CD14-positive monocyte (primary cell): Measurements from ENCODE around the gene PRR15. TPM values are rescaled to one million over a fixed set of nuclear protein-coding genes. Genes with fewer than 3 reads are reported as not detected.

Experiments used
- DNase-seq, 3 donors: peaks; one replicate each; pipeline ENCODE4 v3.0.0-alpha.2; 2011 to 2022
- H2AFZ ChIP-seq: 2 replicates; pipeline ENCODE4 v1.6.0; 2012; ENCODE audit warnings: mild to moderate bottlenecking, low read depth, low read length, inconsistent platforms; ENCODE audit not compliant: insufficient read depth, poor library complexity, severe bottlenecking
- H3K27ac ChIP-seq, 2 donors: 1 replicate in 1 of 2; 2 replicates in 1 of 2; pipeline ENCODE4 v1.5.1; 2012 to 2013; ENCODE audit warnings: low read length in 2 of 2, control low read depth in 1 of 2, inconsistent platforms in 1 of 2, low read depth in 1 of 2, mild to moderate bottlenecking in 1 of 2
- H3K27me3 ChIP-seq, 2 donors: one replicate each; pipeline versions ENCODE4 v1.6.0 to v1.6.1; 2011 to 2013; ENCODE audit warnings: low read length in 2 of 2; ENCODE audit not compliant: control insufficient read depth in 2 of 2, insufficient read depth in 2 of 2
- H3K36me3 ChIP-seq, 2 donors: replicated peaks in 1 of 2; 1 replicate in 1 of 2; 2 replicates in 1 of 2; pipeline versions ENCODE4 v1.5.1 to v1.6.1; 2012 to 2013; ENCODE audit warnings: low read length in 2 of 2, control low read depth in 1 of 2, inconsistent platforms in 1 of 2, mild to moderate bottlenecking in 1 of 2; ENCODE audit not compliant: insufficient read depth in 2 of 2, control insufficient read depth in 1 of 2
- H3K4me1 ChIP-seq, 2 donors: 1 replicate in 1 of 2; 2 replicates in 1 of 2; pipeline versions ENCODE4 v1.5.1 to v1.6.1; 2012 to 2013; ENCODE audit warnings: low read length in 2 of 2, control low read depth in 1 of 2, inconsistent platforms in 1 of 2, mild to moderate bottlenecking in 1 of 2, moderate library complexity in 1 of 2; ENCODE audit not compliant: insufficient read depth in 2 of 2, control insufficient read depth in 1 of 2
- H3K4me2 ChIP-seq: replicated peaks from 2 replicates; pipeline ENCODE3; 2012; ENCODE audit warnings: low read length, moderate library complexity, mild to moderate bottlenecking; ENCODE audit not compliant: poor library complexity, severe bottlenecking; ENCODE audit errors: extremely low read depth
- H3K4me3 ChIP-seq, 3 experiments: fragments of 200-600 bp in 1 of 3; sonication (generic) in 1 of 3; replicated peaks in 1 of 3; 1 replicate in 2 of 3; 2 replicates in 1 of 3; pipeline ENCODE4 v1.5.1; 2011 to 2013; ENCODE audit warnings: low read length in 3 of 3, mild to moderate bottlenecking in 3 of 3, control low read depth in 2 of 3, low read depth in 2 of 3, inconsistent platforms in 1 of 3, moderate library complexity in 1 of 3
- H3K79me2 ChIP-seq: 2 replicates; pipeline ENCODE4 v1.6.0; 2012; ENCODE audit warnings: mild to moderate bottlenecking, control low read depth, inconsistent platforms, low read length, moderate library complexity; ENCODE audit not compliant: insufficient read depth
- H3K9ac ChIP-seq: 2 replicates; pipeline ENCODE4 v1.6.0; 2017; ENCODE audit warnings: low read length, mild to moderate bottlenecking; ENCODE audit not compliant: insufficient read depth, poor library complexity, severe bottlenecking
- H3K9me3 ChIP-seq, 2 donors: replicated peaks in 1 of 2; 1 replicate in 1 of 2; 2 replicates in 1 of 2; pipeline versions ENCODE4 v1.5.1 to v1.6.1; 2012 to 2013; ENCODE audit warnings: low read length in 2 of 2, control low read depth in 1 of 2; ENCODE audit not compliant: control insufficient read depth in 1 of 2, insufficient read depth in 1 of 2
- H4K20me1 ChIP-seq: 2 replicates; pipeline ENCODE4 v1.6.0; 2012; ENCODE audit warnings: mild to moderate bottlenecking, low read length, control low read depth, moderate library complexity; ENCODE audit not compliant: insufficient read depth
- H3K27ac Mint-ChIP-seq, 7 donors: one replicate each; pipeline ENCODE4 v1.8.0; 2020; ENCODE audit warnings: mild to moderate bottlenecking in 7 of 7, mixed read lengths in 7 of 7, moderate library complexity in 6 of 7, inconsistent platforms in 2 of 7
- H3K27me3 Mint-ChIP-seq, 3 donors: one replicate each; pipeline ENCODE4 v1.8.0; 2021 to 2022; ENCODE audit warnings: low read depth in 3 of 3, mild to moderate bottlenecking in 3 of 3, mixed read lengths in 3 of 3, moderate library complexity in 3 of 3, inconsistent platforms in 1 of 3
- H3K36me3 Mint-ChIP-seq, 2 donors: one replicate each; pipeline ENCODE4 v1.8.0; 2020; ENCODE audit warnings: mixed read lengths in 2 of 2, inconsistent platforms in 1 of 2, mild to moderate bottlenecking in 1 of 2
- H3K4me1 Mint-ChIP-seq: one replicate; pipeline ENCODE4 v1.8.0; 2020; ENCODE audit warnings: mild to moderate bottlenecking, mixed read lengths
- H3K4me3 Mint-ChIP-seq, 2 donors: one replicate each; pipeline ENCODE4 v1.8.0; 2020; ENCODE audit warnings: mild to moderate bottlenecking in 2 of 2, mixed read lengths in 2 of 2, moderate library complexity in 1 of 2
- H3K9me3 Mint-ChIP-seq, 7 donors: one replicate each; pipeline ENCODE4 v1.8.0; 2020 to 2022; ENCODE audit warnings: mixed read lengths in 7 of 7, mild to moderate bottlenecking in 6 of 7, moderate library complexity in 6 of 7, inconsistent platforms in 2 of 7
- CTCF ChIP-seq: fragments of 200-600 bp; IDR thresholded peaks from one replicate; pipeline ENCODE4 v1.8.0; 2022; ENCODE audit warnings: antibody characterized with exemption, mild to moderate bottlenecking
- WGBS: methylation state at CpG from one replicate; pipeline ENCODE4 v1.1.5; 2013; ENCODE audit warnings: missing lambda C conversion rate; ENCODE audit not compliant: insufficient coverage; 5-methylcytosine and 5-hydroxymethylcytosine counted together
- intact Hi-C, 2 donors: fragments of 100-400 bp; cut with micrococcal nuclease; formaldehyde crosslinking; loops; one replicate each; pipeline versions ENCODE4 v1.15.0 to v1.15.1; 2023
- polyA plus RNA-seq, 3 donors: library from polyadenylated mRNA; depleted of rRNA in 1 of 3; unstranded in 2 of 3; stranded (reverse) in 1 of 3; fragments of 300-500 nt in 2 of 3; fragments of >200 nt in 1 of 3; fragmentation: Illumina TruSeq in 2 of 3; gene quantifications; 1 replicate in 2 of 3; 2 replicates in 1 of 3; pipeline ENCODE4 v1.2.3, GENCODE V29; 2012 to 2021

PRR15 gene
- polyA plus RNA-seq, 3 donors = not detected

- Histone ChIP-seq H3K4me3 (no peak overlapping the region), H3K27ac (no peak overlapping the region), H3K4me1 (no peaks in the 10 kb centered on the region), H3K4me2 (no peak overlapping the region), H3K27me3 (no peaks in the 10 kb centered on the region), H3K36me3 (peaks cover 0 to 7% of the 10 kb centered on the region in 2 donors), H3K9ac (no peak overlapping the region), H2AFZ (no peak overlapping the region), H4K20me1 (no peaks in the 10 kb centered on the region), H3K79me2 (no peaks in the 10 kb centered on the region), H3K9me3 (no peaks in the 10 kb centered on the region)
- Mint-ChIP-seq H3K27ac (no peak overlapping the region), H3K9me3 (peaks cover 0 to 11% (median 5%) of the 10 kb centered on the region in 7 donors), H3K27me3 (peaks cover 0 to 3% (median 3%) of the 10 kb centered on the region in 3 donors), H3K36me3 (peaks cover 7 to 17% of the 10 kb centered on the region in 2 donors), H3K4me3 (no peak overlapping the region), H3K4me1 (no peaks in the 10 kb centered on the region)
- no CpG with 5 or more reads among the region's 1 CpG for WGBS
- TF ChIP-seq CTCF = no peak
- DNase-seq = no peak
- intact Hi-C loops = no loop called here
These were observed 45.0 kb upstream of the PRR15 start for GRCh38 chr7:29518616-29519015.

DNA sequence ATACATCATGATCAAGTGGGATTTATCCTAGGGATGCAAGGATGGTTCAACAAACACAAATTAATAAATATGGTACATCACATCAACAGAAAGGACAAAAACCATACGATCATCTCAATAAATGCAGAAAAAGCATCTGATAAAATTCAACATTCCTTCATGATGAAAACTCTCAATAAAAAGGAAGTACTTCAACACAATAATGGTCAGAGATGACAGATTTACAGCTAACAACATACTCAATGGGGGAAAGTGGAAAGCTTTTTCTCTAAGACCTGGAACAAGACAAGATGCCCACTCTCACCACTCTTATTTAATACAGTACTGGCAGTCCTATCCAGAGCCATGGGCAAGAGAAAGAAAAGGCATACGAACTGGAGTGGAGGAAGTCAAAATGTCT lies 39.9 kb upstream of the PRR15 start:
- Mint-ChIP-seq H3K36me3 (no peaks in the 10 kb centered on the region), H3K9me3 (peaks cover 0 to 13% (median 7%) of the 10 kb centered on the region in 7 donors), H3K4me3 (no peak overlapping the region), H3K27me3 (peaks cover 2 to 6% (median 3%) of the 10 kb centered on the region in 3 donors), H3K4me1 (no peaks in the 10 kb centered on the region), H3K27ac (no peak overlapping the region)
- no peak for DNase-seq
- WGBS = no CpG with 5 or more reads among the region's 2 CpGs
- Histone ChIP-seq H2AFZ (no peak overlapping the region), H3K9ac (no peak overlapping the region), H3K4me1 (no peaks in the 10 kb centered on the region), H3K27ac (no peak overlapping the region), H3K4me2 (no peak overlapping the region), H3K9me3 (no peaks in the 10 kb centered on the region), H3K27me3 (no peaks in the 10 kb centered on the region), H3K36me3 (no peaks in the 10 kb centered on the region), H4K20me1 (no peaks in the 10 kb centered on the region), H3K79me2 (no peaks in the 10 kb centered on the region), H3K4me3 (no peak overlapping the region)
- TF ChIP-seq CTCF = no peak
- intact Hi-C loops = no loop called here
